ENCODE data around the gene GFRA4.

The GFRA4 gene

DNA sequence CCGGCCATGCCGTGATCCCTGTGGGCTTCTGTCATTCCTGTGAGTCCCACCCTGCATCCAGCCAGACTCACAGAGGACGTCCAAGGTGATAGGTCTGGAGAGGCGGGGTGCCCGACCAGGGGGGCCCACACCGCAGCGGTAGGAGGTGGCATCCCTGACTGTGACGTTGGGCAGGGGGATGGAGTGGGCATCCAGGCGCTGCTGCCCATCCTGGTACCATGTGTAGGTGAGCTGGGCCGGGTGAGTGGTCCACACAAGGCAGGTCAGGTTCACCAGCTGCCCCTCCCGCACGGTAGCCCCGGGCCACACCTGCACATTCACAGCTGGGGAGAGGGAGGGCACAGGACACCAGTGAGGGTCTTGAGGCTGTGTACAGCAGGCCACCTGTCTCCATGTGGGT lies 30.2 kb upstream of the GFRA4 start:
- DNase-seq = no peak

GRCh38 chr20:3692706-3693294 lies 29.6 kb upstream of the GFRA4 start:
- no peak for DNase-seq

DNA sequence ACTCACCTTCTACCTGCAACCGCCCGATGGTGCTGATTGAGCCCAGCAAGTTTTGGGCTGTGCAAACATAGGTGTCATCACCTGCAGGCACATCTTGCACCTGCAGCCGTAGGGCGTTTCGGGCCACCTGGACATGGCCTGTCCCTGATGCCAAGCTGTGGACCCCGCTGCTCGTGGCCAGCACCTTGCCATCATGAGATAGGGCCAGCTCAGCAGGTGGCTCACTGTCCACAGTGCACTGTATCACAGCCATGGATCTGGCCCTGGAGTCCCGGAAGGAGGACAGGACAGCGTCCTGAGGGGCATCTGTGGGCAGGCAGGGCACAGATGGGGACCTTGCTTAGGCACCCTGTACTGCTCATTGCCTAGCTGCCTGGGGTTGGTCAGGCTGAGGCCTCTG lies 28.7 kb upstream of the GFRA4 start:
- no peak for DNase-seq

GRCh38 chr20:3691306-3691705 lies 28.1 kb upstream of the GFRA4 start:
- DNase-seq = no peak

DNA sequence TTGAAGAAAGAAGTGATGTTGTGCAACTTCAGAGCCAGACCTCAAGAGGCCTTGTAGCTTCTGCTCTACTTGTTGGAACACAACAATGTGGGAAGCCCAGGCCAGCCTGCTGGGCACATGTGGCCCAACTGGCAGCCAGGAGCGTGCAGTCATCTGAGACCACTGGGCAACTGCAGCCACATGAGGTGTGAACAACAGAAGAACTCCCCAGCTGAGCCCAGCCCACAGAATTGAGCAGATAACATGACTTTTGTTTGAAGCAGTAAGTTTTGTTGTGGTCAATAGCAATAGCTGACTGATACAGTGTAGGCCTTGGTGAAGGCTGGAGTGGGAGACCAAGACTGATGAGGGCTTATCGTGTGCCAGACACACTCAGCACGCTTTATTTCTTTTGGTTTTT lies 27.2 kb upstream of the GFRA4 start:
- no peak for DNase-seq

DNA sequence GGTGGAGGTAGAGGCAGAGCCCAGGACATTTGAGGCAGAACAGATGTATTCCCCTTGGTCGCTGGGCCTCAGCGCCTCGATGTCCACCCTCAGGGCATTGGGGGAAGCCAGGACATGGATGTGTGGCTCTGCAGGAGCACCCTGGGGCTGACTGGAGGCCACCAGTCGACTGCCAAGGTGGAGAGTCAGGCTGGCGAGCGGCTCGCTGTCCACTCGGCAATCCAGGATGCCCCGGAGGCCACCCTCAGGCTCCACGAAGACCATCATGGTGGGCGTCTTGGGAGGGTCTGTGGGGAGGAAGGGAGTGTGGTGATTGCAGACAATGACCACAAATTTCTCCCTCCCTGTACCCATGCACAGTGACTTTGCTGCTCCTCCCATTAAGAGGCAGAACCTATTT lies 26.8 kb upstream of the GFRA4 start:
- DNase-seq = no peak

- DNase-seq = no peak
Observed at GRCh38 chr20:3687655-3688054, 24.5 kb upstream of the GFRA4 start.

DNA sequence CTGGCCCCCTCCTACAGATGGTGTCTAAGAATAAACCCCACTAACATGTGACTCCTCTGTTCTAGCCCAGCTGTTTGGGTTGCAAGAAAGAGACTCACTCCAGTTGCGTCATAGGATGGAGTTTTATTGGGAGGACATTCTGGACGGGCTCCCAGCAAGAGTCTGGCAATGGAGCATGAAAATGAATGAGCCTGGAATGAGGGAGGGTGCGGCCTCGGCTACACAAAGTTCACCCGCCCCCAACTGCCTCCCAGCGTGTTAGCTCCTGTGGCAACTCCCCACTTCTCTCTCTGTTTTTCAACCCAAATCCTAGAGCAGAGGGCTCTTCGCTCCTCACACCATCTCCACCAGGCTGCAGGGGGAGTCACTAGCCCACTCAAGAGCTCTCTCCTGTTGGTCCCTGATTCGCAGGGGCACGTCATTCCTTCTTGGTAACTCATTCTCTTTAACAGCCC lies 23.7 kb upstream of the GFRA4 start:
- no peak for DNase-seq

- DNase-seq = no peak
Observed at GRCh38 chr20:3686421-3686820, 23.2 kb upstream of the GFRA4 start.

DNA sequence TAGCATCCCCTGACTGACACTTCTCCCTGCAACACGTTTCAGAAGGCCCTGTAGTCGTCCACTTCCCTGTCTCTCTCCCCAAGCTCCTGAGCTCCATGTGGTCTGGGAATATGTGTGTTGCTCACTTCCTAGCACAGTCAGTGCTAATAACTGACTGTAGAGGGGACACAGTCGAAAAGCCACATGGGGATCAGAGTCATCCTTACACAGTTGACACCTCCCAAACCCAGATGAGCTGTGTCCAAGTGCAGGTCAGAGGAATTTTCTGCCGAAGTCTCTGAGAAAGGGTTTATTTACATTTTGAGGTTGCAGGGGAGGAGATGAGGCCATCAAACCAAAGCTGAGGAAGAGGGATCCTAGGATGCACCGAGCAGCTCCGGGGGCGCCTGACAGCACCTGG lies 22.1 kb upstream of the GFRA4 start:
- DNase-seq = no peak

- no peak for DNase-seq
Observed at GRCh38 chr20:3681931-3682781, 19.0 kb upstream of the GFRA4 start, which contains the start of gene ADAM33. ADAM33 (minus strand) TSS chr20:3682010; CDS start chr20:3682004, 6 bp downstream.

DNA sequence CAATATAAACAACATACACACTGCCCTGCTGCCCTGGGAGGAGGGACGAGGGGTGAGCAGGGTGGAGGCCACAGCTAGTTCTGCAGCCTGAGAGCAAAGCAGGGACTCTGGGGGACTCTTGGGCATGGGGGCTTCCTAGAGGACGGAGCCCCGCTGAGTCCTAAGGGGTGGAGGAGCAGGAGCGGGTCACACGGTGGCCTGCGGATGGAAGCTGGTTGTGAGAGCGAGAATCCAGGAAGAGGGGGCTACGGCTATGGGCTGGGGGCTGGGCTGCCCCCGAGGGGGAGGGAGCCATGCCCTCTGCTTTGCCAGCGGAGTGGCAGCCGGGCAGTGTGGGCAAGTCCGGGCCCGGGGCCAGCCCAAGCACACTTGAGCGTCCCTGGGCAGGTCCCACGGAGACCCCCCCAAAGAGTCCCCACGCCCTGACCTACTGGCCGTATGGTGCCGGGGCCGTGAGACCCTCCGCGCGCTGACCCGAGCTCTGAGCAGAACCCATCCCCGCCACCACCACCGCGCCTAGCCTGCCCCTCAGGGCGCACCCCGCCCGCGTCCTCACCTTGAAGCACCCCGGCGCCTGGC lies 18.2 kb upstream of the GFRA4 start:
- no peak for DNase-seq

DNA sequence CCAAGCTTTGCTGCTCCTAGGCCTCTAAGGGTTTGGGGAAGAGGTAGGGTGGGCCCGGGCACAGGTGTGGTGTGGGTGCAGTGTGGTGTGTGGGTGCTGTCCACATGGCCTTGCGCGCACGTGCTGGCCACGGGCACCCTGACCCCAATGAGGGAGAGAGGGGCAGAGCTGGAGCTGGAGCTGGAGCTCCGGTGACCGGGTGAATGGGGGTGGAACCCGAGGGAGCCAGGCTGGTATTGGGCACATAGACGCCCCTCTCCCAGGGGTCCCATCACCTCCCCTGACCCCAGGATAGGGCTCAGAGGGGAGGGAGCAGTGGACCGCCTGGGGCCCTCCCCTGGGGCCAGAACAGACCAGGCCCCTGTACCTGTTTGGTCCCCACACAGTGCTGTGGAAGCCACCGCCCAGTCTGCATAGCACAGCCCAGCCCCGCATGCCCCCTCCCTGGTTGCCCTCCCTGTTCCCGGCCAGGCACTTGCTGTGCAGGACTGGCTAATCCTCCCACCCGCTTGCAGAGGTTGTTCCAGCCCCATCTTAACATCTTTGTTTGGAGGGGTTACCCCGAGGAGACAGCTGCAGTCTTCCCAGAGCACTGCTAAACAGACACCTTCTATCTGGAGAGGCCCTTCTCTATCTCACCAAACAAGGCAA lies 17.6 kb upstream of the GFRA4 start:
- no peak for DNase-seq

DNA sequence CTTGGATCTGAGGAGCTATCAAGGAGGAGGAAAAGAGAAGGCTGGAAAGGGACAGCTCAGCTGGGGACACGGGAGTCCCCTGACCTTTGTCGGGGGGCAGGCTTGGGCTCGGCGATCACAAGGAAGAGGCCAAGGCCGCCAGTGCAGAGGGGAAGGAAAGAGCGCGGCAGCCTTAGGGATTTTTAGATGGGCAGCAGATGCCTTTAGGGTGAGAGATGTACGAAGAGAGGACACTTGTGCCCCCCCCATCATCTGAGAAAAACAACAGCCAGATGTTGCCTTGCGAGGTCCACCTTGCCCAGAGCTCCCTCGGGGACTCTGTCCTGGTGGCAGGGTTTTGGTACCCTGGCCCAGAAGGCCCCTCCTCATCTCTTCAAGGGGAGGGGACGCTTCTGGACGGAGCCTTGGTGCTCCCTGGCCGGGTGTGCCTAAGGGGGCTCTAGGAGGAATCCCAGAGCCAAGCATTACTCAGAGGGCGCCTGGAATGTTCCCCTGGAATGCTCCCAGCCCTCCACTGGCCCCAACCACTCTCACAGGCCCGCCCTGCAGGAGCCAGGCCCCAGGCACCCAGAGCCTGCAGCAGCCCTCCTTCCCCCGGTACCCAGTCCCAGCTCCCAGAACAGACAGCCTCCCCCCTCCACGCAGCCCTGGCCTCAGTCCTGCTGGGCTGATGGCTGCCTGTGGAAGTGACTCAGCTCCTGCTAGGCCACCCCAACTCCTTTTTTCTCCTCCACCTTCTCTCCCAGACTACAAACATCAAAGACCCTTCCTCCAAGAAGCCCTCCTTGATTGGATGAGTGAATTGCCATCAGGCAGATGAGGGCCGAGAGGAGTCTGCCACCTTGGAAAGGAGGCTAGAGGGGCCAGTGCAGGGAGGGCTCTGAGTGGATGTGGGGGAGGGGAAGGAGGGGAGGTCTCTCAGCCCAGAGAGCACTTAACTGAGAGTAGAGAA lies 16.8 kb upstream of the GFRA4 start:
- DNase-seq = no peak

DNA sequence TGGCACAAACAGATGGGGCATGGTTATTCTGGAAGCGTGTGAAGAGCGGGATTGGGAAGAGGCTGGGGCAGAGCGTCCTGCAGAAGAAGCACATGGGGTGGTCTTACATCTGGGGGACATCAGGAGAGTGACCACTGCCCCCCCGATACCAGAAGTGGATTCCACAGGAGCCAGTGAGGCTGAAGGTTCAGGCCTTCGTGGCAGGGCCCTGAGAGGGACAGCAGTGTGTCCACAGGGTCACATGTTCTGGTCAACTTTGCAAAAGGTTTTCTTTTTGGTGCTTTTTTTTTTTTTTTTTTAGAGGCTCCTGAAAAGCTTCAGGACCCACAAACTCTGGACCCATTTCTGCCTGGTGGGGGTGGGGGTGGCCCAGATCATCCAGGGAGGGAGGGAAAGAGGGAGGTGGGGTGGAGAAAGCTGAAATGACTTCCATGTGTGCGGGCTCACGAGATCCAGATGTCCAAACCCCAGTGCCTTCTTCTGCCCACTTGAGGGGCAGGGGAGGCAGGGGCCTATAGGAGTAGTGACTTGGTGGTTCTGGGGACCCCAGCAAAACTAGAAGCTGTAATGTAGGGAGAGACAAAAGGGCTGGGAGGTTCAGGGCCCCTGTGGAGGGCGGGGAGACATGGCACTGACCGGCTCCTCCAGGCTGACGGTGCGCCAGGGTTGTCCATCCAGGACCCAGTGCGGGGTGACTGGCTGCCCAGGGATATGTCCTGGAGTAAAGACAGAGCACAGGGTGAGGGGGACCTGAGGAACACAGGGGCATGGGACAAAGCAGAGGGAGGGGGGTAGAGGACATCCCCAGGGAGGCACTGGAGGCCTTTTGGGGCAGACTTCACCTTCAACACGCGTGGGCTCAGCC lies 15.9 kb upstream of the GFRA4 start:
- DNase-seq = no peak

GRCh38 chr20:3678198-3678597 lies 15.0 kb upstream of the GFRA4 start:
- DNase-seq = no peak

GRCh38 chr20:3677733-3678132 lies 14.5 kb upstream of the GFRA4 start:
- no peak for DNase-seq

- DNase-seq = no peak
Observed at GRCh38 chr20:3674995-3675900, 12.0 kb upstream of the GFRA4 start.

GRCh38 chr20:3674447-3674846 lies 11.2 kb upstream of the GFRA4 start:
- no peak for DNase-seq
